GM11168 (cell line): ENCODE measurements around the gene CDK14.
"Not testable (repeated sequence)": the region's sequence is repeated elsewhere in the genome, so short reads cannot be mapped to it uniquely, and the experiment has no call there.

Experiments used
- in situ Hi-C: fragments of 300-500 bp; cut with MboI; formaldehyde crosslinking; loops from one replicate; pipeline ENCODE4 v1.12.0; 2022; ENCODE audit warnings: low sequenced_read_pairs; ENCODE audit not compliant: unreplicated experiment

The CDK14 gene

DNA sequence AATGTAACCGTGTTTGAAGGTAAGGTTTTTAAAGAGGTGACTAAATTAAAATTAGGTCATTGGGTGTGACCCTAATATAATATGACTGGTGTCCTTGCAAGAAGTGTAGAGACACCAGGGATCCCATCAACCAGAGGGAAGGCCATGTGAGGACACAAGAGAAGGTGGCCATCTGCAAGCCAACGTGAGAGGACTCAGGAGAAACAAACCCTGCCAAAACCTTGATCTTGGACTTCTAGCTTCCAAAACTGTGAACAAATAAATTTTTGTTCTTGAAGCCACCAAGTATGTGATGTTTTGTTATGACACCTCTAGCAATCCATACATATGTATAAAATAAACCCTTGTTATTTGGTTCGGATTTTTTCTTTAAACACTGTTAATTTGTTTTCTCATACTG lies 144.3 kb downstream of the CDK14 start:
- in situ Hi-C loops: no loop called here

DNA sequence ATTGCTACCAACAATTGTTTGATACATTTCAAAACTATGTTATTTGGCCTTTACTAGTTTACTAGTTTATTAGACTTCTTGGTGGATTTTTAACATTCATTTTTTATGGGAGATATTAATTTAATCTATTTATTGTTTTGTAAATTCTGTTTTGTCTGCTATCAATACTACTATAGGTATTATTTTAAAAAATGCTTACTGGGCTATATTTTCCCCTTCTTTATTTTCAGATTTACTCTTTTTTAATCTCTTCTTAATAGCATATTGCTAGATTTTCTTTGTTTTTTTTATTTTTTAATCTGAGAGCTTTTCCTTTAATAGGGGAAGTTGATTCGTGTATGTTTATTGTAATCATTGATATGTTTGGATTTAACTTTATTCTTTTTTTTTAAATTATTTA lies 147.5 kb downstream of the CDK14 start:
- in situ Hi-C loops: no loop called here

DNA sequence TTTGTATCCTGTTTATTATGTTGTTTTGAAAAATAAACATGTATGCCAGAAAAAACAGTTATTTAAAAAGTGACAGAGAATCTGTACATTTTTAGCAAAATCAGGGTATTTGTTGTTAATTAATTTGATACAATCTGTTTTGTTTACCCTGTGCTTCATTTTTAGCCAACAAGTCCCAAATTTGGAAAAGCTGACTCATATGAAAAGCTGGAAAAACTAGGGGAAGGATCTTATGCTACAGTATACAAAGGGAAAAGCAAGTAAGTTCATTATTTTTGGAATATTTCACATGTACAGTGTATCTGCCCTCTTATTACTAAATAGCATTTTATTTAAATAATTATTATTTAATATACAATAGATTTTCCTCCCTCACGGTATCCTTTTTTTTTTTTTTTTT lies 151.4 kb downstream of the CDK14 start:
- in situ Hi-C loops: no loop called here

DNA sequence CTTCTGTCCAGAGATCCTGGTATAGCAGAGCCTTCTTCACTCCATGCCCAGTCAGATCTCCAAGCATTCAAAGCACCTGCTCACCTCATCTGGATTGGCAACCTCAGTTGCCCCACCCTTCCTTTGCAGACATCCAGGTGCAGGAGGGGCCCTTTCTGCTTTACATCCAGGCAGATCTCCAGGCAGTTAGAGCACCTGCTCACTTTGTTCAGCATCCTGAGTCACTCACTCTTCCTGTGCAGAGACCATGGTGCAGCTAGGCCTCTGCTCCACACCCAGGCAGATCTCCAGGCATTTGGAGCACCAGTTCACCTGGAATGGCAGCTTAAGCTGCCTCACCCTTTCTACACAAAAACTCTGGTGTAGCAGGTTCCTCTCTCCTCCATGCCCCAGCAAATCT lies 153.1 kb downstream of the CDK14 start:
- in situ Hi-C loops: no loop called here

DNA sequence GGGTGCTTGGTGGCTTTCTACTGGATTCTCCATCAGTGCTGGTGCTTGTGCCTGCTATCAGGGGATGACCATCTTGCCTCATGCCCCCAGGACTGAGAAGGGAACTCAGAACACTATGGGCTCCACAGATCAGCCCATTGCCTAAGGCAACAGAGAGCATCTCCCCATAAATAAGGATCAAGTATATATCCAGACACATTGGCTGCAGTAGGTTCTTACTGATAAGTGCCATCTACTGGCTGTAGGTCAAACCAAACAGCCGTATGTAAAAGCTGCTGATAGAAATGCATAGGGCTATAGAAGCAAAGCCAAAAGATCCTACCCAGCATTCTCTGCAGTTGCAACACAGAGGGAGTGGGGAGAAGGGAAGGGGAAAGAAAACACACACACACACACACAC lies 153.7 kb downstream of the CDK14 start:
- in situ Hi-C loops: no loop called here

DNA sequence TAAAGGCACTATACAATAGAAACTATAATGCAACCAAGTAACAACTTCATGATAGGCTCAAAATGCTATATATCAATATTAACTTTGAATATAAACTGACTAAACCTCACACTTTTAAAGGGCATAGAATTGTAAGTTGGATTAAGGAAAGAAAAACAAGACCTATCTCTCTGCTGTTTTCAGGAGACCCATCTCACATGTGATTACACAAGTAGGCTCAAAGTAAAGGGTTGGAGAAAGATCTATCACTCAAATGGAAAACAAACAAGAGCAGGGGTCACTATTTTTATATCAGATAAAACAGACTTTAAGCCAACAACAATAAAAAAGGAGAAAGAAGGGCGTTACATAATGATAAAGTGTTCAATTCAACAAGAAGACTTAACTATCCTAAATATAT lies 155.5 kb downstream of the CDK14 start:
- in situ Hi-C loops: no loop called here

DNA sequence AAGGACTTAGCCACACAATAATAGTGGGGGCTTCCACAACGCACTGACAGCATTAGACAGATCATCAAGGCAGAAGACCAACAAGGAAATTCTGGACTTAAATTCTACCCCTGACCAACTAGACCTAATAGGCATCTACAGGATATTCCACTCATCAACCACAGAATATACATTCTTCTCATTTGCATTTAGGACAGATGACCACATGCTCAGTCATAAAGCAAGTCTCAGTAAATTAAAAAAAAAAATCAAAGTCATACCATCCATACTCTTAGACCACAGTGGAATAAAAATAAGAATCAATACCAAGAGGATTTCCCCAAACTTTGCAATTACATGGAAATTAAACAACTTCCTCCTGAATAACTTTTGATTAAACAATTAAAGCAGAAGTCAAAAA lies 155.9 kb downstream of the CDK14 start:
- in situ Hi-C loops: no loop called here

DNA sequence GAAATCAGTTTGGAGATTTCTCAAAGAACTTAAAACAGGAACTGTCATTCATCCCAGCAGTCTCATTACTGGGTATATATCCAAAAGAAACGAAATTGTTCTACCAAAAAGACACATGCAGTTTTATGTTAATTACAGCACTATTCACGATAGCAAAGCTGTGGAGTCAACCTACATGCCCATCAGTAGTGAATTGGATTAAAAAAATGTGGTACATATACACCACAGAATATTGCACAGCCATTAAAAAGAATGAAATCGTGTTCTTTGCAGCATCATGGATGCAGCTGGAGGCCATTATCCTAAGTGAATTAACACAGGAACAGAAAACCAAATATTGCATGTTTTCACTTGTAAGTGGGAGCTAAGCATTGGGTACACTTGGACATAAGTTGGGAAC lies 158.9 kb downstream of the CDK14 start:
- in situ Hi-C loops: no loop called here

DNA sequence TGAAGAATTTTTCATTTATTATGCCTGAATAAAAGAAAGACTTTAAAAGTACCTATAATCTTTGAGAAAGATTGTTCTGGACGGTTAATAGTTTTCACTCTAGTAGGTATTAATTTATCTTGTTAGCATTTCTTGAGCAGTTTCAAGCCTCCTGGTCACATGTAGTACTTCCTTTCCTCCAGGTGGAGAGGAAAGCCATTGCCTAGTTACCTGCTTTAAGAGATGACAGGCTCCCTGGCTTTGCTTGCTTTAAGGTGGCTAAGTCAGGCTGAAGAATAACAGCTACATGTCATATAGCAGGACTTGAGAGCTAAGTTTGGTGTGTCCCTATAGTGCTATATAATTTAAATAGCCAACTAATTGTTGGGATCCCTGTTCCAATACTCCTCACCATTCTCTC lies 160.2 kb downstream of the CDK14 start:
- in situ Hi-C loops: no loop called here

DNA sequence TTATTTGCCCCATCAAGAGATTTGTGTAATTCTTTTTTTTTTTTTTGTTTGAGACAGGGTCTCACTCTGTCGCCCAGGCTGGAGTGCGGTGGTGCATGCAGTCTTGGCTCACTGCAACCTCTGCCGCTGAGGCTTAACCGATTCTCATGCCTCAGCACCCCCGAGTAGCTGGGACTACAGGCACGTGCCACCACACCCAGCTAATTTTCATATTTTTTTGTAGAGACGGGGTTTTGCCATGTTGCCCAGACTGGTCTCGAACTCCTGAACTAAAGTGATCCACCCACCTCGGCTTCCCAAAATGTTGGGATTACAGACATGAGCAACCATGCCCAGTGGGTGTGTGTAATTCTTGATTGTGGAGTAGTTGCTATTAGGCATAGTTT lies 161.4 kb downstream of the CDK14 start:
- in situ Hi-C loops: not testable (repeated sequence)

DNA sequence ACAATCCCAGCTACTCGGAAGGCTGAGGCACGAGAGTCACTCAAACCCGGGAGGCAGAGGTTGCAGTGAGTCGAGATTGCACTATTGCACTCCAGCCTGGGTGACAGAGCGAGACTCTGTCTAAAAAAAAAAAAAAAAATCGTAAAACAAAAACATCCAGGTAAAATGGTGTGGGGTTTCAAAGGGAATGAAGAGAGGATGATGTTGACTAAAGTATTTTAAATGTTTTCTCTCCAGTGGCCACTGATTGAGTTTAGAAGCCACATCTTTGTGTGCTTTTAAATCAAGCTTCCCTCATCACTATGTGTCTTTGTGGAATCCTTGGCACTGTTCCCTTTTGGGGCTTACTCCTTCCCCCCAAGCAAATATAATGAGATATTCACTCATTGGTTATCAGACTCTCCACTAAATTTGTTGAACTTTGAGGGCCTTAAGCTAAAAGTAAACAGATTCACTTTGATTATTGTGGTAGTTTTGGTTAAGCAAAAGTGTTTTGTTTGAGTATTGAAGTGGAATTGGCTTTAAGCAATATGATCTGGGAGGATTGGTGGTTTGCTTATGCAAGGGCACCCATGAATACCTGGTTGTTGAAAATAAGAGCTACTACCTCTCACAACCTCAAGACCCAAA lies 162.9 kb downstream of the CDK14 start:
- in situ Hi-C loops: no loop called here

DNA sequence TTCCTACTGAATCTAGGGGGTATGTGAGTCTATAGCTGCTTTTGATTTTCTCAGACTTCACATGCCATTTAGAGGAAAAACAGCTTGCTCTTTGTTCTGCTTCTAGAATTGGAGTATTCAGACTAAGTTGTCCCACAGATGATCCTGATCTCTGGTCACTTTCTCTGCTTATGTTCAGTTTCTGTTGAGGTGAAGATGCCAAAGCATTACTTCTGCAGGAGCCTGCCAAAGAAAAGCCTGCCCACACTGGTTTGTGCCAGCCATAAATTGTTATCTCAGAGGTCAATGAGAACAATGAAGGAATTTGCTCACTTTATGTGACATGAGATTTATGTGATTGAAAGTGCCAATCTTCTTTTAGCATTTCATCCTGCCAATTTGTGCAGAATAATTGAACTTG lies 163.6 kb downstream of the CDK14 start:
- in situ Hi-C loops: no loop called here

DNA sequence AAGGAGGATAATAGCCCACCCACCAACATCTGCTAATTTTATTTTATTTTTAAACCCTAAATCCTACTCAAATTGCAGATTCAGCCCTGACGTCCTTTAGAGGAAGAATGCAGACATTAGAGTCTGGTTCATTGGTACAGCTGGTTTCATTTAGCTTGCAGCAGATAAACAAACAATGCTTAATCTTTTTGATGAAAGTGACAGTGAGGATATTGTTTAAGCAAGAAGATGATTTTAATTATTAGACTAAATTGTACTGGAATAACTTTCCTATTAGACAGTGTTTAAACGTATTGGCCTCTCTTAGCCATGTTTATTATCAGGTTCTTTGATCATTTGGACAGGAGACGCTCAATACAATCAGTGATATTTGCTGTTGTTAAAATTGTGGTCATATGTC lies 164.8 kb downstream of the CDK14 start:
- in situ Hi-C loops: no loop called here

DNA sequence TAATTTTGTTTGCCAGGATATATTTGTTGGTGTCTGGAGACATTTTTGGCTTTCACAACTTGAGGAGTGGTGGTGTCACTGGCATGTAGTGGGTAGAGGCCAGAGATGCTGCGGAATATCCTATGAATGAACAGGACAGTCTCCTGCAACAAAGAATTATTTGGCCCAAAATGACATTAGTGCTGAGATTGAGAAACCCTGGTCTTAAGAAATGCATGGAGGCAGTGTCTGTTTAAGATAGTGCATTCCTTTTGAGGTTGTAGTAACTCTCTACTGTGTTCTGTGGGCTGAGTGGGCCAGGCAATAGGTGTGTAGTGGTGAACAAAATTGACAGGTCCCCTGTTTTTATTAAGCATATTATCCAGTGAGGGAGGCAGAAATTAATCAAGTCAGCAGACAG lies 165.5 kb downstream of the CDK14 start:
- in situ Hi-C loops: no loop called here

DNA sequence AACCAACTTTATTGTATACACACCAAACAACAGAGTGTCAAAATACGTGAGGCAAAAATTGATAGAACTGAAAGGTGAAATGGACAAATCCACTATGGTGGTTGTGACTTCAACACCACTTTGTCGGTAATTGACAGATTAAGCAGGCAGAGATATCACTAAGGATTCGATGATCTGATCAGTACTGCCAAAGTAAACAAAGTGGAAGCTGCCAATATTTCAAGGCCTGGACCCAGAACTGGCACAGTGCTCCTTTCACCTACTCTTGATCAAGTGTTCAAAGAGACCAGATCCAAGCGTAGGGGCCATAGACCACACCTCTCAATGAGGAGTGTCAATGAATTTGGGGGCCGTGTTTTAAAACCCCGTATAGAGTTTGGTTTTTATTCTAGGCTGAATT lies 167.0 kb downstream of the CDK14 start:
- in situ Hi-C loops: no loop called here

DNA sequence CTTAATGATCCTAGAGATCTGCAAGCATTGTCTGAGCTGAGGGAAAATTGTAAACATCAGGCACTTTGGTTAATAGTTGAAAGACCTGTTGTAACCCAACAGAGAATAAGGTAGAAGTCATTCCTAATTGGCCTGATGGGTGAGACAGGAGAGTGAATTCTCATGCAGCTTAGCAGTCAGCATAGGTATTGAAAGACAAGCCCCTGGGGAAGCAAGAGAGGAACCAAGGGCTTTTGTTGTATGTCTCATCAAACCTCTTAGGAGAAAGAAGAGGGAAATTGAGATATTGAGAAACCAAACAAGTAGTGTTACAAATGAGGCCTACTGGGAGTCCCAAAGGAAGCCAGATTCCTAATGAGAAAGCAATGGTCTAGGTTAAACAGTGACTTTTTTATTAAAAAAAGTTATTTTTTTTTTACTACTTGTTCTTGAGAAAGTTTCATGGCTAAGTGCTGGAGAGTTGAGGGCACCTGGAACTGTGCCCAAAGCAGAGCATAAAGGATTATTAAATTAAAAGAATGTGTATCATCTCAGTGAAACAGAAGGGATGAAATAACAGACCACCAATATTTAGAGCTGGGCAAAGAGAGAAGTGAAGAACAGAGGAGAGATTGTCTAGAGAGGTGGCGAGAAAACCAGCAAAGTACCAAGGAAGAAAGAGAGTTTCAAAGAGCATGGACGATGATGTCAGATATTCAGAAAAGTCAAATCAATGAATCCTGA lies 168.9 kb downstream of the CDK14 start:
- in situ Hi-C loops: no loop called here

DNA sequence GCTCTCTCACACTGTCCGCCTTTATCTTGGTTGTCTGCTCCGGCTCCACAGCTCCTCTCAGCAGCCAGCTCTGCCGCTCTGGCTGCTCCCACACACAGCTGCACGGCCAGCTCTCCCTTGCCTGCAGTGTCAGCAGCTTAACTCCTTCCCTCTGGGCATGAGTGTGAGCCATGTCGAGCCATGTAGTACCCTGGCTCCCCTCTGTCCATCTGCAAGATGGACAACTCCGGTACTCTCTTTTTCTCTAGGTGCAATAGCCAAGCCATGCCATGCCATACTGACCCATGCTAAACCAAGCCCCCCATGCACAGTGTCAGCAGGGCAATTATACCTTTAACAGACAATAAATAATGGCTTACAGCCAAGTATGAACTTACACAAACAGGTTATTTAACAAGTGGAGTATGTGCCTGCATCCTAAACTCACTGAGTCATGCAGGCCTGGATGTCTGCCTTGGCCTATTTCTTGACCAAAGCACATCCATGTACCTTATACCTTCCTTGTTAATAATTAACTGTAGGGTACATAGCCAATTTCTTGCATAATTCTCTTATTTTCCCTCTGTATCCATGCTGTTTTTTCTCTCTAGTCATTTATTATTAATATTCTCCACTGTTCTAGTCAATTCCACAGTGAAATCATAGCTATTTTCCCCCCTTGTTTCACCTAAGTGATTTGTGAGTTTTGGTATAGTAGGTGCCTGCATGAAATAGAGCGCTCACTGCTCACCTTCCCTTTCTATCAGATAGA lies 170.9 kb downstream of the CDK14 start:
- in situ Hi-C loops: no loop called here

DNA sequence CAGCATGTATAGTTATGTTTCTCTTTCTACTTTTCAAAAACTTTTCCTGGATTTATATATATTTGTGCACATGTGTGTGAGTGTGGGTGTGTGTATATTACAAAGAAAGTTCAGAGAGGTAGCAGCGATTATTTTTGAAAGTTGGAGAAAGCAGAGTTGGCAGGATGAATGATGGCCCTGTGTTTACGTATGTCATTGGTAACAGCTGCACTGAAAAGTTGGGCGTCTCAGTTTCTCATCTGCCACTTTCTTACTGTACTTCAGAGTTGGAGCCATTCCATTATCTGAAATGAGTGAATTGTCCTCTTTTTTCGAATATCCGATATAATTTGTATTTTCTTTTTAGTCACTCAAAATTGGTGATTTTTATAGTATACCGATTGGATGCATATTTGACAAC lies 172.2 kb downstream of the CDK14 start:
- in situ Hi-C loops: no loop called here

DNA sequence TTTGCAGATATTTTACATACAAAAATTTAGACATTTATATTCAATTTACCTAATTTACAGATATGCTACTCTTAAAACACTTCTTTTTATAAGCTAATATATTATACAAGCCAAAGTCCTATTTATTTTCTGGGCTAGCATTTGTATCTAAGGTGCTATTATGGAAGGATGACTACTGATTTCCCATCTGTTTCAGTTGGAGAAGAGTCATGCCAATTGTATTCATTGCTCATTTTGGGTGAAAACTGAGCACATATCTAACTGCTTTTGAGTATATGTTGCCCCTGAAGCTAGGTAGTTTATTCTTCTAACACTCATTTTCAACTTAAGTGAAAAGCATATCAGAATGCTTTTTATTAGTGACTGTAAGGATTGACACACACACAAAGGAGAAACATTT lies 172.9 kb downstream of the CDK14 start:
- in situ Hi-C loops: no loop called here

DNA sequence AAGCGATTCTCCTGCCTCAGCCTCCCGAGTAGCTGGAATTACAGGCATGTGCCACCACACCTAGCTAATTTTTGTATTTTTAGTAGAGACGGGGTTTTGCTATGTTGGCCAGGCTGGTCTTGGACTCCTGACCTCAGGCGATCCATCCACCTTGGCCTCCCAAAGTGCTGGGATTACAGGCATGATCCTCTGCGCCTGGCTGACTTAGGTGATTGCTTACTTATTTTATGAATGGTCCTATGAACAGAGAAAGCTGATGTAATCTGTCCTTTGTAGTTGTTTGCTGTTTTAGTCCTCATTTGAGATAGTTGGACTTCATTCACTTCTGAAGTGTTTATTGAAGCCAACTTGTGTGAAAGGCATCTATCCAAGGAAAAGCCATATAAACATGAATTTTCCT lies 173.4 kb downstream of the CDK14 start:
- in situ Hi-C loops: not testable (repeated sequence)

DNA sequence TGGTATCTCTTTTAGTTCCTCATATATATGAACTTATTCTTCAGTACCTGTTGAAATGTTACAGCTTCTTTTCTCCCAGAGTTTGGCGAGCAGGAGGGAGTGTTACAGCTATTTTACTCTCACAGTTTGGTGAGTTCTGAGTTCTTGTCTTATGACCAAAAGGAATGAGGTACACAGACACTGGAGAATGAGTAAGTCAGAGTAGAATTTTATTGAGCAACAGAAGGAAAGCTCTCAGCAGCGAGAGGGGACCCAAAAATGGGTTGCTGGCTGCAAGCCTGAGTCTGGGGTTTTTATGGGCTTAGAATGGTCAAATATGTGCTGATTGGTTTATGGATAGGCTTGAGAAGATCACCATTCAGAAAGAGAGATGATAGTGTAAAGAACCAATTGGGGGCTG lies 175.2 kb downstream of the CDK14 start:
- in situ Hi-C loops: no loop called here

DNA sequence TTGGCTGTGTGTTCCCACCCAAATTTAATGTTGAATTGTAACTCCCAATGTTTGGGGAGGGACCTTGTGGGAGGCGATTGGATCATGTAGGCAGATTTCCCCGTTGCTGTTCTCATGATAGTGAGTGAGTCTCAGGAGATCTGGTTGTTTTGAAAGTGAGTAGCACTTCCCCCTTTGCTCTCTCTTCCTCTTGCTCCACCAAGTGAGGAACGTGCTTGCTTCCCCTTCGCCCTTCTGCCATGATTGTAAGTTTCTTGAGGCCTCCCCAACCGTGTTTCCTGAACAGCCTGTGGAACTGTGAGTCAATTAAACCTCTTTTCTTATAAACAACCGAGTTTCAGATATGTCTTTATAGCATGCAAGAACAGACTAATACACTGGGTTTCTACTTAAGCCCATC lies 176.3 kb downstream of the CDK14 start:
- in situ Hi-C loops: no loop called here
